NCI-H345 treated with DMSO at 0.1 percent for 48 hours (cell line): ENCODE measurements around the gene PRM2.

Source experiments
- DNase-seq: peaks from one replicate; lab custom pipeline; 2025; ENCODE audit not compliant: unreplicated experiment; lab: John Stamatoyannopoulos, UW

Gene PRM2

DNA sequence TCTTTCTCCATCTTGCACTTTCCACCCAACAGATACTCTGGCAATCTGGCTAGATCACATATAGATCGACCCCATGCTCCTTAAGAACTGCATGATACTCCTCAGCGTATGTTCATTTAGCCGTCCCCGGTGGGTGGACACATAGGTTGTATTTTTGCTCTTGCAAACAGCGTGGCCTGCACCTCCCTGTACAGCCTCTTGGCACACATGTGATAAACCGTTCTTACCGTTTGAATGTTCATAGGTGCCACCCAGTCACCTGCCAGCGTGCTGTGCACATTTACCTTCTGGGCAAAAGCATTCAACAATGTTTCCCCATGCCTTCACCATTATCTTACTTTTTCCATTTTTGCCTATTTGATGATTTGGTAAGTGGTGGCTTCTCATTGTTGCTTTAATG, 13.4 kb downstream of the PRM2 start:
- no peak for DNase-seq

DNA sequence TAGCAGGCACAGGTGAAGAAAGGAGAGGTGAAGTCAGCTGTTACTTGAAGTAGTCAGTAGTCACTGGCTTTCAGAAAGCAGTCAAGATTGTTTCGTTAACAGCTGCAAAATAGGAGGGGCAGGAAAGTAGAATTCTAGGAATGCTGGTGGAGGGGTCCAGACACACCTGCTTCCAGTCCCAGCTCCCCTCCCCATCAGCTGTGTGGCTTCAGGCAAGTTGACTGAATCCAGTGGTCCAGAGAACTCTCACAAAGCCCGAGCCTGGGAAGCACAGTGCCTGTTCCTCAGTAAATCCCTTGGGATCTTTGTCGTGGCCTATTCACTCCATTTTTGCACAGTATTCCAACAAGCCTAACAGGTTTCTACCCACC, 15.7 kb downstream of the PRM2 start:
- no peak for DNase-seq

- DNase-seq: no peak
These were observed 16.4 kb downstream of the PRM2 start for GRCh38 chr16:11259655-11260595.

DNA sequence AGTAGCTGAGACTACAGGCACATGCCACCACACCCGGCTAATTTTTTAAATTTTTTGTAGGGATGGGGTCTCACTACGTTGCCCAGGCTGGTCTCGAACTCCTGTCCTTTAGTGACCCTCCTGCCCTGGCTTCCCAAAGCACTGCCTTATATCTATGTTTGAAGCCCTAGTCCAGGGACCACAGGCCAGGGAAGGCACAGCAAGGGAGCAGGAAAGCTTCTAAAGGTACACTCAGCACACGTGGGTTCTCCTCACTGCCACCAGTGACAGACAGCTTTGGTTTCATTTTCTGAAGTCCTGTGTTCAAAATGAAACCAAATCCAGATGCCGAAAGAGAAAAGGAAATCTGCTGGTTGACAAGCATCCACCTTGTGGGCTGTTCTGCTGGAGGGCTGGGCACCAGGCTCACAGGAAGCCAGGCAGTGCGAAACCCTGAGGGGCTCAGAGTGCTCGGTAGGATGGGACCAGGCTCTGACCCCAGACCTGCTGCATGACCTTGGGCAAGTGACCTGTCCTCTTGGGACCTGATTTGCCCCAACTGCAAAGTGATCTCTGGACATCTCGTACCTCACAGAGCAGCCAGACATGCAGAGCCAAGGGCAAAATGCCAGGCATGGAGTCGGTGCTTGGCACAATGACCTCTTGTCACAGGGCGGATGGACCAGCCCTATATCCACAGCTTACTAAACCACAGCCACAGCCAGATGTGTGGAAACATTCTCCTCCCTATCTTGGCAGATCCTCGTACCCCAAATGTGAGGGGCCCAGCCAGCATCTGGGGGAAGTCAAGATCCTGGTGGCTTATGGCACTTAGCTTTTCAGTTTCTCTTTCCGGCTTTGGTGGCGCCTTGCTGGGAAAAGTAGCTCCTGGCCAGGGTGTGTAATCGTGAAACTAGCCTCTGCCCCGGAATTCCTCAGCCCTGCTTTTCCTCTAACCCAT, 17.5 kb downstream of the PRM2 start:
- no peak for DNase-seq

GRCh38 chr16:11257131-11257938, 18.9 kb downstream of the PRM2 start:
- DNase-seq: peak; percentile 50

DNA sequence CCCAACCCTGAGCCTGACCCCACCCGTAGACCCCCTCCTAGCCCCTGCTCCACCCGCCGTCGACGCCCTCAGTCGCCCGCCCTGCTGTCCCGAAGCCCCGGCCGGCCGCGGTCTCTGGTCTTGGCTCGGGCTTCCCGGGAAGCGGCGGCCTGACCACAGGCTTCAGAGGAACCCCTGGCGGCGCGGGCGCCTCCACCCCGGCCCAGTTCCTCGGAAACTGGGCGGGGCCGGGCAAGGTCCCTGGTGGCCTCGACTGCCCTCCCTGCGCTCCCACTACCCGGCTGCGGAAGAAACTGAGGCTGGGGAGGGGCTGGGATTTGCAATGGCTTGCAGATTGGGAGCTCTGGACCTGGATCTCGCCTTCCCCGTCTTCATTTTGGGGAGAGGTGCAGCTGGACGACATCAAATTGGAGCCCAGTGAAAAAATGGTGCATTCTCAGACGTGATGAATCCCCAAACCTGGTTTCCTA, 19.6 kb downstream of the PRM2 start:
- DNase-seq: peak; percentile 22

GRCh38 chr16:11255737-11256660, 20.3 kb downstream of the PRM2 start, which contains the start of gene SOCS1:
Gene SOCS1, minus strand, starts transcription at chr16:11256204. Its CDS starts 726 bp downstream, at chr16:11255478.
- peak; percentile 67 for DNase-seq

- peak; percentile 3 for DNase-seq
These were observed 21.2 kb downstream of the PRM2 start for GRCh38 chr16:11254913-11255736.

DNA sequence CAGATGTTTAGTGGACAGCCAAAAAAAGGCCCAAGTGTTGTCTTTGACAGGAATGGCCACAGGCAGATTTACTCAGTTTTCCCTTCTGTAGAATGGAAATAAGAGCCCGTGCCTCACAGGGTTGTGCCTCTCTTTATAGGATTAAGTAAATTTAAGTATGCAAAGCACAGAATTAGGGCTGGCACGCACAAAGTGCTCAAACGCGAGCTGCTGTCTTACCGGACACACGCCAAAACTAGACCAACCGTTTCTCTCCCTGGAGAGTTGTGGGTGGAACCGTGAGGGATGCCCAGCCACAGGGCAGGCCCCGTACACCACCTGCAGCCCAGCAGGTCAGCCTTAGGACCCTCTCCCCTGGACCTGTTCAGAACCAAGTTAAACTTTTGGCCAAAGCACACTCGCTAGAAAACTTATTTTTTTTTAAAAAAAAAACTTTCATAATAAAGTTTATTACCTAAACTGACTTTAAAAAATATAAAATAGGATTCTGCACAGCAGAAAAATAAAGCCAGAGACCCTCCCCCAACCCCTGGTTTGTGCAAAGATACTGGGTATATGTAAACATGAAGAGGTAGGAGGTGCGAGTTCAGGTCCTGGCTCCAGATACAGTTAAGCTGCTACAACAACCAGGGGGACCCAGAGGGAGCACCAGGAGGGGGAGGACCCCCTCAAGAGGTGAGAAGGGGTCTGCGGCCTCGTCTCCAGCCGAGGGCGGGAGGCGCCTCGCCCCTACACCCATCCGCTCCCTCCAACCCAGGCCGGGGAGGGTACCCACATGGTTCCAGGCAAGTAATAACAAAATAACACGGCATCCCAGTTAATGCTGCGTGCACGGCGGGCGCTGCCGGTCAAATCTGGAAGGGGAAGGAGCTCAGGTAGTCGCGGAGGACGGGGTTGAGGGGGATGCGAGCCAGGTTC, 22.0 kb downstream of the PRM2 start:
- DNase-seq: no peak

DNA sequence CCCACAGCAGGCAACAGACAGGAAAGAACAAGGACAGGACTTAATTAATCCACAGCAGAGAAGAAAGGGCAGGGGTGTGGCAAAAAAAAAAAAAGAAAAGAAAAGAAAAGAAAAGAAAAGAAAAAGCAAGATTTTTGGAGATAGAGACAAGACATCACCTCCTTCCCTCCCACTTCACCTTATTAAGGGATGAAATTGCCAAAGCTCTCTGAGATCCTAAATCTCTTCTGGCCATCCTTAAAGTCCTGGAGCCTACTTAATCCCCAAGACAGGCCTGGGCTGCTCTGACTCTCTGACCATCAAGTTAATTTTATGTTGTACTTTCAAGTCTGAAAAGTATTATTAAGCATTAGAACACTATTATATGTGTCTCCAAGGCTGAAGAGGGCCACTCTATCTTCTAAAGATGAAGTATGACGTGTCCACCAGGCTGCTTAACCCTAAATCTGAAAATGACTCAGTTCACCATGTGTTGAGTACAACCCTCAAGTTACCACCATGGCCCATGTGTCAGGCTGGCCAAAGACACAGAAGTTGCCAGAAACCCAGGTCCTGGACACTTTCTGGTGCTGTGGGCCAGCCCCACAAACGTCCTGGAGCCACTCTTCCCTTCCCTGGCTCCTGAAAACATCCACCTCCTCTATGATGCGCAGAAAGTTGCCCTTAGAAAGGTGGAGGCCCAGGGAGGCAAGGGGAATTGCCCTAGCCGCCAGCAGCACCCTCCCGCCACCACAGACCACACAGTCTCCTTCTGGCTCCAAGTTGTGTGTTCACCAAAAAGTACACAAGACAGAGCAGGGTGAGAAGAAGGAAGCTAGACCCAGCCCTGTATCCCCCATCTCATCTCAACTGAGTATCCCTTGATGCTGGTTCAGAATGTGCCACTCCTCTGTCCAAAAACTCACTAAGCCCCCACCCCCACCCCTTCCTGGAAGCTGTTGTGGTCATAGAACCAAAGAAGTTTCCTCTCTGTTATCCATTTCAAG, 23.0 kb downstream of the PRM2 start:
- DNase-seq: no peak

GRCh38 chr16:11252482-11252931, 23.8 kb downstream of the PRM2 start:
- no peak for DNase-seq

DNA sequence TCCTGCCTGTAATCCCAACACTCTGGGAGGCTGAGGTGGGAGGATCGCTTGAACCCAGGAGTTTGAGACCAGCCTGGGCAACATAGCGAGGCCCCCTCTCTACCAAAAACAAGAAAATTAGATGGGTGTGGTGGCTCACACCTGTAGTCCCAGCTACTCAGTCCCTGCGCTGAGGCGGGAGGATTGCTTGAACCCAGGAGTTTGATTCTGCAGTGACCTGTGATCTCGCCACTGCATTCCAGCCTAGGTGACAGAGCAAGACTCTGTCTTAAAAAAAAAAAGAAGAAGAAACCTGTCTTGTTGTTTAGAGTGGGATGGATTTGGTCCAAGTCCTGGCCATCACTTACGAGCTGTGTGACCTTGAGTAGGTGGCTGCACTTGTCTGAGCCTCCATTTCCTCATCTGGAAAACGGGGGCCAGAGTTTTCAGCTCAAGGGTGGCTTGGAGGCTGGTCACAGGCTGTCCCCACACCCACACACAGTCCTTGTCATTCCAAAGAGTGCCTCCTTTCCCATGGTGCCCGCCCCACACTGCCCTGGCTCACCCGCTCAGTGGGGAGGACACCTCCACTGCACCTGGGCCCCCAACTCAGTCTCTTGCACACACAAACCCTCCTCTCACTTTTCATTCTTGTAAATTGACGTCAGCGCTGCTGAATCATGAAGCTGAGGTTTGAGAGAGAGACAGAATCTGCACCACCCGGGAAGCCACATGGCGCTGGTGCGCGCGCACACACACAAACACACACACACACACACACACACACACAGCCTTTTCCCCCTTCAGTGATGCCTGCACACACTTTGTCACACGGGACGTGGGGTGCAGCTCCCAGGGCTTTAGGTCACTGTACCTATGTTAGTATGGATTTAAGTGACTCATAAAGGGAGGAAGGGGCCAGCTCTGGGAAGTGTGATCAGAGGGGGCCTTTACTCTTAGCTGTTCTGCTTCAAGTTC, 24.5 kb downstream of the PRM2 start:
- no peak for DNase-seq

GRCh38 chr16:11250786-11251524, 25.3 kb downstream of the PRM2 start:
- no peak for DNase-seq

GRCh38 chr16:11250091-11250785, 26.0 kb downstream of the PRM2 start:
- DNase-seq: no peak
